SK-N-MC (cell line): ENCODE data around the gene GTF2F2.

Experiments
- DNase-seq: peaks from one replicate; pipeline ENCODE4 v3.0.0-alpha.2; 2011; ENCODE audit warnings: low read depth, low spot score
- H3K27ac ChIP-seq: fragments of 200-600 bp; sonication (generic); 2 replicates; pipeline ENCODE4 v1.5.1; 2016; ENCODE audit warnings: mixed run types
- H3K36me3 ChIP-seq: fragments of 200-600 bp; sonication (generic); 2 replicates; pipeline ENCODE4 v1.6.1; 2017; ENCODE audit warnings: antibody characterized with exemption, low read length, mixed read lengths; ENCODE audit not compliant: insufficient read depth
- H3K4me3 ChIP-seq: fragments of 200-600 bp; sonication (generic); 2 replicates; pipeline ENCODE4 v1.5.1; 2016
- H3K9ac ChIP-seq: fragments of 200-600 bp; sonication (generic); 2 replicates; pipeline ENCODE4 v1.8.0; 2017; ENCODE audit warnings: mixed run types, mixed read lengths; ENCODE audit not compliant: insufficient read length
- H3K9me3 ChIP-seq: fragments of 200-600 bp; sonication (generic); 2 replicates; pipeline ENCODE4 v1.6.1; 2017; ENCODE audit warnings: low read depth, mild to moderate bottlenecking, antibody characterized with exemption, low read length, moderate library complexity, mixed read lengths
- EZH2 ChIP-seq: fragments of 200-600 bp; sonication (generic); IDR thresholded peaks from one replicate; pipeline ENCODE4 v1.6.1; 2017; ENCODE audit warnings: antibody characterized with exemption
- FOXP2 ChIP-seq: optimal IDR thresholded peaks from 2 replicates; pipeline ENCODE3; 2011; ENCODE audit warnings: mild to moderate bottlenecking, moderate library complexity; ENCODE audit not compliant: insufficient read depth; ENCODE audit errors: extremely low read length, control extremely low read depth
- POLR2AphosphoS5 ChIP-seq: IDR thresholded peaks from 2 replicates; pipeline ENCODE4 v1.6.1; 2012; ENCODE audit warnings: mild to moderate bottlenecking, low read depth, low read length, borderline replicate concordance

Gene GTF2F2

DNA sequence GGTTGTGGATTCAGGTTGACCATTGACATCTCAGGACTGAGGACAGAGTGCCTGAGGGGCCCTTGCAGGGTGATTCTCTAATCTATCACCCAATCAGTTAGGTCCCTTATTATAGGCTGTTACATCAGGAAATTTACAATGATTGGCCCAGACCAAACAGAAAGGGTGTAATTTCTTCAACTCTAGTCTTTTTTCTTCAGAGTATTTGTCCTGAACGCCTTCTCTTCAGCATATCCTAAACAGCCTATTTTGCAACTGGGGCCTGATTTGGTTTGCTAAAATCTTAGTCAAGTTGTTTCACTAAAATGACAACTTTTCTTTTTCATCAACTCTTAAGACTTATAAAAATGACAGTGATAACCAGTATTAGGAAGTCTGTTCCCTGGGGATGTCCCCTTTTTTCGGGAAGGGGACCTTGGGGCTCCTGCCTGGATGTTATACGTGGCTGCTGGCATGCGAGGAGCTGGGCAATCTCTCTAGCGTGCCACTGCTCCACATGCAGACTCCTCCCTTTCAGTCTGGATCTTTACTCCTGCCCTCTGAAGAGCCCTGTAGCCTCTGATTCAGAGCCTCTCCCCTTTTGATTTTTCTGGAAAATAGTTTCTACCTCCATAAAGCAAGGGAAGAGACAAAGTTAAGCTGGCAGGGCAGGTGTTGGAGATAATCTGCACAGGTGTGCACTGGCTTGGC is 19.6 kb upstream of the GTF2F2 start:
- no peak overlapping the region for H3K27ac ChIP-seq
- TF ChIP-seq POLR2AphosphoS5 (no peak), FOXP2 (no peak), EZH2 (no peak)
- H3K4me3 ChIP-seq = no peak overlapping the region
- no peak overlapping the region for H3K9ac ChIP-seq
- no peak for DNase-seq
- no peaks in the 10 kb centered on the region for H3K9me3 ChIP-seq
- no peaks in the 10 kb centered on the region for H3K36me3 ChIP-seq

DNA sequence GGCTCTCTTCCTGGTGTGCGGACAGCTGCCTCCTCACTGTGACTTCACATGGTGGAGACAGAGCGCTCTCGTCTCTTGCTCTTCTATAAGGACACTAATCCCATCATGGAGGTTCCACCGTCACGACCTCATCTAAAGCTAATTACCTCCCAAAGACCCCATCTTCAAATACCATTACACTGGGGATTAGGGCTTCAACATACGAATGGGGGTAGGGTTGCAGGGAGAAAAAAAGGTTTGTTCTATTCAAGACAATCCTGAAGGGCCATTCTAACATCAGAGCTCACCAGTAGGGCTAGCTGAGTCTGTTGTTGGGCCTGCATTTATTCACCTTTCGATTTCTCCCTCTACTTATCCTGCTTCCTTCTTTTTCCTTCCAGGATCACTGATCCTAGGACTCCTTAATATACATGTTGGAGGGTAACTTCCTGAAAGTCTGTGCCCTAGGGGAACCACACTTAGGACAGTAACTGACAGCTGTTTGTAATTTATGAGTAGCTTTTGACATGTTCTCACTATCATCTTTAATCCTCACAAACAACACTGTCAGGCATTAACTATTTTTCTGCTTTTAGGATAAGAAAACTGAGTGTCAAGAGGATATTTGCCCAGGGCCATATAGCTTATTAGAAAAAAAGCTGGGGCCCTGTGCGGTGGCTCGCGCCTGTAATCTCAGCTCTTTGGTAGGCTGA is 18.8 kb upstream of the GTF2F2 start:
- TF ChIP-seq EZH2 = no peak
- TF ChIP-seq POLR2AphosphoS5 = no peak
- no peak for TF ChIP-seq FOXP2
- Histone ChIP-seq H3K4me3 (no peak overlapping the region), H3K27ac (no peak overlapping the region), H3K9me3 (no peaks in the 10 kb centered on the region), H3K36me3 (no peaks in the 10 kb centered on the region), H3K9ac (no peak overlapping the region)
- DNase-seq = no peak

DNA sequence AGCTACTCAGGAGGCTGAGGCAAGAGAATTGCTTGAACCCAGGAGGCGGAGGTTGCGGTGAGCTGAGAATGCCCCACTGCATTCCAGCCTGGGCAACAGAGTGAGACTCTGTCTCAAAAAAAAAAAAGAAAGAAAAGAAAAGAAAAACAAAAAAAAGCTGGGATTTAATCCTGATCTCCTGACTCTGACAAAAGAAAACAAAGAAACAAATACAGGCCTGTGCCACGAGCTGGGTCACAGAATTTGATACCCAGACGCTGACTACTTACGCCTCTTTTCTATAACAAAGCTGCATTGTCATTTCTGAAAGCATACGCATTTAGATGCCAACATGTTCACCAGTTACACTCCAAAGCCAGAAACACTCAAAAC is 18.2 kb upstream of the GTF2F2 start:
- Histone ChIP-seq H3K4me3 (peak overlapping the region; percentile 37), H3K36me3 (no peaks in the 10 kb centered on the region), H3K9ac (peak overlapping the region; percentile 48), H3K27ac (peak overlapping the region; percentile 45), H3K9me3 (no peaks in the 10 kb centered on the region)
- DNase-seq = no peak
- TF ChIP-seq POLR2AphosphoS5 (no peak), FOXP2 (no peak), EZH2 (no peak)

DNA sequence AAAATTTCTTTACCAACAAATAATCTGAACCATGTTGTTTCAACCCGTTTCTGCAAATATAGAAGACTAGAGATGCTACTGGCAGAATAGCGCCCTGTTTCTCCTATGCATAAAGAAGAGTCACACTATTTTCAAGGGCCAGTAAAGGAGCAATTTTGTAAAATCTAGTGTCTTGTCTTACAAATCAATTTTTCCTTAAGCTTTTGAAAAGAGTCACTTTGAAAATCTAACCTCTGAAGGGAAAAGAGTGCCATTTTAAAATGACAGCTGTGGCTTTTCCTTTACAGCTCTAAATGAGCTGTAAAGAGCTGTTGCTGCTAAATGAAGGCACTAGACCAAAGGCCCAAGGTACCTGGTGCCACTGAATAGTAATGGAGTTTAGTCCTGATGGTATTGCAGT is 16.9 kb upstream of the GTF2F2 start:
- no peak overlapping the region for H3K4me3 ChIP-seq
- H3K36me3 ChIP-seq = no peaks in the 10 kb centered on the region
- TF ChIP-seq POLR2AphosphoS5 (no peak), EZH2 (no peak), FOXP2 (no peak)
- no peaks in the 10 kb centered on the region for H3K9me3 ChIP-seq
- H3K27ac ChIP-seq = no peak overlapping the region
- H3K9ac ChIP-seq = no peak overlapping the region
- DNase-seq = no peak

DNA sequence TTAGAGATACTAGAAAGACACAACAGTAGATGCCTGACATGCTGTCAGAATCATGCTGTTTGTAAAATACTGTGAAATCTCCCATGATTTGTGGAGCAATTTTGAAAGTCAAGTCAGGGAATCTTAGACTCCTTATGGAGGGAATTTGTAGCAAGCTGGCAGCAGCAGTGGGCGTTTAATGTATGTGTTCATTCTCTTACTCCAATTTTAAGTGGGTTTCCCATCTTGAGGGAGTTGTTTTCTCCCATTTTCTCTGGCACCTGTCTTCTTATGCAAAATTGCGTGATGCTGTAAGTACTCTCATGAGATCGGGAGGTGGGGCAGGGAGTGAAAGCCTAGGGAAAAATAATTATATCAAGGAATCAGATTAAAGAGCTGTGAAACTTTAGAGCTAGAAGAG is 16.0 kb upstream of the GTF2F2 start:
- H3K9me3 ChIP-seq = no peaks in the 10 kb centered on the region
- no peak for TF ChIP-seq EZH2
- no peak for TF ChIP-seq FOXP2
- no peak for TF ChIP-seq POLR2AphosphoS5
- no peaks in the 10 kb centered on the region for H3K36me3 ChIP-seq
- no peak overlapping the region for H3K4me3 ChIP-seq
- H3K27ac ChIP-seq = no peak overlapping the region
- DNase-seq = no peak
- no peak overlapping the region for H3K9ac ChIP-seq

DNA sequence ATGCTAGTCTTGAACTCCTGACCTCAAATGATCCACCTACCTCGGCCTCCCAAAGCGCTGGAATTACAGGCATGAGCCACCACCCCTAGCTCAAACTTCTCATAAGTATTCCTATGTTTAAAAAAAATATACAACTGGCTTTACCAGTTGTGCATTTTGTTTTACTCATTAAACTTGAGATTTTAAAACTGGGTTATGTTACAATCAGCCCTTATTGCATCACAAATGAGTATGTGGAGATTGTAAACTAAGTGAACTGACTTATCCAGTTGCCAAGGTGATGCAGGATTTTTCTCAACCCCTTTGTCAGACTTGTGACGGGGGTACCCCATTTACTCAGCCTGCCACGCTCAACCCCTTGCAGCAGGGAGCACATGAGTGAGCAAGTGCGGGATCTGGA is 14.4 kb upstream of the GTF2F2 start:
- no peaks in the 10 kb centered on the region for H3K36me3 ChIP-seq
- no peak overlapping the region for H3K9ac ChIP-seq
- no peak for DNase-seq
- H3K9me3 ChIP-seq = no peaks in the 10 kb centered on the region
- no peak overlapping the region for H3K27ac ChIP-seq
- no peak overlapping the region for H3K4me3 ChIP-seq
- TF ChIP-seq POLR2AphosphoS5 = no peak
- TF ChIP-seq EZH2 = no peak
- TF ChIP-seq FOXP2 = no peak

DNA sequence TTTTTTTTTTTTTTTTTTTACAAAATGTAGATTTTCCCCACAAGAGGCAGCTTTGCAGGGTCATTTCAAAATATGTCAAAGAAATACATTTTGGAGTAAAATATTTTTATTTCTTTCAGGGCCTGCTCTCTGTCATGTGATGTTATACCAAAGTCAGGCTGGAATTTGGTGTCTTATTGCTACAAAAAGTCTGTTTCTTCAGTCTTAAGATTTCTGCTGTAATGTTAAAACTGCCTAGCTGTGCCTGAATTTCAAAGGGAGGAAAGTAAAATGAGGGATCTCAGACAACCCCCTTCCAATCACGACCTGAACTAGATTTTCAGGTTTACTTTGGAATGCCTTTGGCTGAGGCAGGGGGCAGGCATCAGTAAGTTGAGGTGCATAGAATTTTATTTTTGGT is 12.8 kb upstream of the GTF2F2 start:
- DNase-seq = no peak
- Histone ChIP-seq H3K36me3 (no peaks in the 10 kb centered on the region), H3K27ac (no peak overlapping the region), H3K9ac (no peak overlapping the region), H3K9me3 (no peaks in the 10 kb centered on the region), H3K4me3 (no peak overlapping the region)
- no peak for TF ChIP-seq EZH2
- TF ChIP-seq POLR2AphosphoS5 = no peak
- TF ChIP-seq FOXP2 = no peak

DNA sequence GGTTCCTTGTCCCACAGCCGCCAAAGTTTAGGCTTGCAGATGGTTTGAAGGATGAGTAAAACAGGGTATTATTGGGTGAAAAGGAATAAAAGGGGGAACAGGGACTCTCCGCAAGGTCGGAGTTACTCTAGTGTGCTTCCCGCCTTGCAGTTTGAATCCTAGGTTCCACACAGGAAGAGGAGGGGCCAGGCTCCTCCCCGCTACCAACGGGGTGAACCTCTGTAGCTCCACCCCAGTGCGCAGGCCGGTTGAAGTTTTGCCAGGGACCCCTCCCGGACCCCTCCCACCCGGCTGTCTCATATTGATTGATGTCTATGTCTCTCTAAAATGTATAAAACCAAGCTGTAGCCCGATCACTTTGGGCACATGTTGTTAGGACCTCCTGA is 11.6 kb upstream of the GTF2F2 start:
- DNase-seq = no peak
- H3K9ac ChIP-seq = no peak overlapping the region

DNA sequence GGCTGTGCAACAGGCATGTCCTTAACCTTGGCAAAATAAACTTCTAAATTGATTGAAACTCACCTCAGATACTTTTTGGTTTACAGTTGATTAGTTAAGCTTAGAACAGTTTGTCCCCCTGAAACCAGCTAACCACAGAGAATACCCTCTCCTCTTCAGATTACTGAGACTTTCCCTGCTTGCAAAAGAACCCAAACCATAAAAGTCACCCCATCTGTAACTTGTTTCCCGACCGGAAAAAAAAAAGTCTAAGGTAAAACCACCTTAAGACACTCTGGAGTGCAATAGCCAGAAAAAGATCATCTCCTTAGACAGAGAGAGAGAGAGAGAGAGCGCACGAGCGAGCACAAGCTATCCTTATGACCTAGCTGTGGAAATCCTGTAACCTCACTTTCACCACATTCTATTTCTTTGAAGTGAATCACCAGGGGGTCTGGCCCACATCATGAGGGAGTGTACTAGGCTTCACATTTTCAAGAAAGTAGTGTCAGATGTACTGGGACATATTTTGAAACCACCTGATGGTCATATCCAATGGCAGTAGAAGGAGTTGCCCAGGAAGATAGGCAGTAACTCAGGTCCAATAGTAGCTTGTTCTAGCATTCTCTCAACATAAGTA is 11.1 kb upstream of the GTF2F2 start:
- TF ChIP-seq EZH2 = no peak
- no peak for TF ChIP-seq POLR2AphosphoS5
- TF ChIP-seq FOXP2 = no peak
- Histone ChIP-seq H3K36me3 (no peaks in the 10 kb centered on the region), H3K4me3 (no peak overlapping the region), H3K9ac (no peak overlapping the region), H3K27ac (no peak overlapping the region), H3K9me3 (no peaks in the 10 kb centered on the region)
- DNase-seq = no peak

More for the DNA sequence above, 11.6 kb upstream of the GTF2F2 start:
- Histone ChIP-seq H3K36me3 (no peaks in the 10 kb centered on the region), H3K4me3 (no peak overlapping the region), H3K27ac (no peak overlapping the region), H3K9me3 (no peaks in the 10 kb centered on the region)
- no peak for TF ChIP-seq POLR2AphosphoS5
- no peak for TF ChIP-seq FOXP2
- TF ChIP-seq EZH2 = no peak
